HG03139 (cell line): Measurements from ENCODE around the gene PTPRN2.
"Not testable (repeated sequence)": the region's sequence is repeated elsewhere in the genome, so short reads cannot be mapped to it uniquely, and the experiment has no call there.

Experiments used
- ATAC-seq: cut with Tn5 transposase; IDR thresholded peaks from one replicate; pipeline ENCODE4 v1.9.1; 2021; ENCODE audit not compliant: unreplicated experiment

Gene PTPRN2

GRCh38 chr7:158161194-158161593, 426.4 kb downstream of the PTPRN2 start:
- no peak for ATAC-seq

DNA sequence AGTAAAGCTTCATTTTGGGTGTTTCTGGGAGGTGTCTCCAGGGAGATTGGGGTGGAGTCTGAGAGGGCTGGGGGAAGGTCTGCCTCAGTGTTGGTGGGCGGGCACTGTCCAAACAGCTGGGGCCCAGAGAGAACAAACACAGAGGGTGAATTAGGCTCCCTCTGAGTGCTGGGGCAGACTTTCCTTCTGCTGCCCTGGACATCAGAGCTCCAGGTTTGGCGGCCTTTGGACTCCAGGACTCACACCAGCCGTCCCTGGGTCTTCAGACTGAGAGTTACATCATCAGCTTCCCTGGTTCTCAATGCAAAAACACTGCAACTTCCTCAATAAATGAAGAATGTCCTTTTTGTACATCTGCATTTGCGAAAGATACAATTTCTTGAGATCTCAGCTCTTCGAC, 427.4 kb downstream of the PTPRN2 start:
- no peak for ATAC-seq

GRCh38 chr7:158157460-158157859, 430.2 kb downstream of the PTPRN2 start:
- no peak for ATAC-seq

DNA sequence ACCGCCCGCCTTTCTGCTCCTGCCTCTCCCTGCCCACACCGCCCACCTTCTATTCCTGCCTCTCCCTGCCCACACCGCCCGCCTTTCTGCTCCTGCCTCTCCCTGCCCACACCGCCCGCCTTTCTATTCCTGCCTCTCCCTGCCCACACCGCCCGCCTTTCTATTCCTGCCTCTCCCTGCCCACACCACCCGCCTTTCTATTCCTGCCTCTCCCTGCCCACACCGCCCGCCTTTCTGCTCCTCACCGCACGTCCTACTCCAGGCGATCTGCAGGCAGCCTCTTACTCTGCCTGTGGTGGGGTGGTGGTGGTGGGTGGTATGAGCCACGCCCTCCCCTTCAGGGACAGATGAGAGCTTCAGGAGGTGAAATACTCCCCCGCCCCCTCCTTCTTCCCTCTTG, 436.4 kb downstream of the PTPRN2 start:
- ATAC-seq, result not testable (repeated sequence)

DNA sequence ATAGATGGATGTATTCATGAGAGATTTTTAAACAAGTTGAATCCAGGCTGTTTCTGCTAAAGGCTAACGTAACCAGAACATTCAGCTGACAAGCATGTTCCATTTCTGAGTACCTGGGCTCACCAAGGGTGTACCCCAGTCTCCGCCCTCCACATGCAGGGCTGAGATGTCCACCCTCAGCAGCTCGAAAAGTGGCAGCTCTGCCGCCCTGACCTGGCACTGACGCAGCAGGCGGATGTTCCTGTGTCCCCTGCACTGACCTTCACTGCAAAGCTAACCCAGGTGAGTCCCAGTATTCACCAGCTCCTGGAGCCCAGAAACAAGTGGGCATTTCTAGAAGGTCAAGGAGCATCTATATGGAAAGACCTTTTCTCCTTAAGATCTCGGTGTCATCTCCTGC, 437.4 kb downstream of the PTPRN2 start:
- no peak for ATAC-seq

DNA sequence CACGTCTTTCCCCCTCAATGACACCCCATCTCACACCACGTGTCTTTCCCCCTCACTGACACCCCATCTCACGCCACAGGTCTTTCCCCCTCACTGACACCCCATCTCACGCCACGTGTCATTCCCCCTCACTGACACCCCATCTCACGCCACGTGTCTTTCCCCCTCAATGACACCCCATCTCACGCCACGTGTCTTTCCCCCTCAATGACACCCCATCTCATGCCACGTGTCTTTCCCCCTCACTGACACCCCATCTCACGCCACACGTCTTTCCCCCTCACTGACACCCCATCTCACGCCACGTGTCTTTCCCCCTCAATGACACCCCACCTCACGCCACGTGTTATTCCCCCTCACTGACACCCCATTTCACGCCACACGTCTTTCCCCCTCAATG, 440.2 kb downstream of the PTPRN2 start:
- ATAC-seq, result not testable (repeated sequence)

- ATAC-seq, result no peak
Measured at GRCh38 chr7:158145370-158145769, 442.3 kb downstream of the PTPRN2 start.

DNA sequence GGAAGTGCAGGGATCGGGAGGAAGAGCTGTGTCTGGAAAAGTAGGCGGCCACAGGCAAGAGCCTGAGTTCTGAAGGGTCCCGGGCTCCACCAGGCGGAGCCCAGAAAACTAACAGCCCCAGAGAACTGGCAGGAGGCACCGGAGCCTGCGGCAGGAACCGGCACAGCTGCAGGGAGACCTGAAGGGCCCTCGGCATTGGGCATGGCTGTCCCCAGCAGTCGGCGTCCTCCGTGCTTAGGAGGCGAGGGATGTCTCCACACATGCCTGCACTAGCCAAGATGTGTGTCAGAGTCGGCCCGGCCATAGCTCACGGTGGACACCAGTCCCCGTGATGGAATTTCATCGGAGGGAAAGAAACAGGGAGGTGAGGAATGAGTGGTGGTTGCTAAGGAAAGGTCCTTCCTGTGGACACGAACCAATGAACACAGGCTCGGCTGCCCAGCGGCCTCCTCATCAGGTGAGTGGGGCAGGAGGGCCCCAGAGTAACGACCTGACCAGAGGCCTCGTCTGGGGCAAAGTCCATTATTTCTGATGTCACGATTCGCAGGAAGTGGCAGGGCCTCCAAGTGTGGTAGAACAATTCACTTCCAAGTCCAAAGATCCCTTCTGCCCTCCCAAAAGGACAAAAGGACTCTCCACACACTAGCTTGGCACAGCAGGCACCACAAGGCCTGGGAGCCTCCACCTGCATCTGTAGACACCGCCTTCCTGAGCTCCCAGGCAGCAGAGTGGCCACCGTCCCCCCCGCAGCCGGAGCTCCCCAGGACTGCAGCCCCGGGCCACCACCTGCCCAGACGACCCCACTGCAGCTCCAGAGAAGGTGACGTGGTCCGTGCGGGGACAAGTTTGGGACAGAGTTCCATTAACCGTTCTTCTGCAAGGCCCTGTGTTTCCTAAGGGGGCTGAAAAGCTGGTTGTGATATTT, 444.2 kb downstream of the PTPRN2 start:
- ATAC-seq, result no peak

DNA sequence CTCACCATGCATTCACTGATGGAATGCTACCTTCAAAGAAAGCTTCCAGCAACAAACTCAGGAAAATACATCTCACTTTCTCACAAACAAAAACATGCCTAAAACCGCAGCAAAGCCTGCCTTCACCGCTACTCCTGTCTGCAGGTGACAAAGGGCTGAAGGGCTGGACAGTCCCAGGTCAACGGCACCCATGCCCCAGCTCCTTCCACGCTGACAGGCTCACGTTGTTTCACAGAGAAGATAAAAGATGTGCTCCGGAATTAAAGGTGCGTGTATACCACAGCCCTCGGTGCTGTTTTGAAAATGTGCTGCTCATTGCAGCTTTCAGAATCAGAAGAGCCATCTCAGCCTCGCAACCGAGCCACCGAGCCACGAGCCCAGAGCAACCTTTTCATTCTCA, 445.0 kb downstream of the PTPRN2 start:
- no peak for ATAC-seq

DNA sequence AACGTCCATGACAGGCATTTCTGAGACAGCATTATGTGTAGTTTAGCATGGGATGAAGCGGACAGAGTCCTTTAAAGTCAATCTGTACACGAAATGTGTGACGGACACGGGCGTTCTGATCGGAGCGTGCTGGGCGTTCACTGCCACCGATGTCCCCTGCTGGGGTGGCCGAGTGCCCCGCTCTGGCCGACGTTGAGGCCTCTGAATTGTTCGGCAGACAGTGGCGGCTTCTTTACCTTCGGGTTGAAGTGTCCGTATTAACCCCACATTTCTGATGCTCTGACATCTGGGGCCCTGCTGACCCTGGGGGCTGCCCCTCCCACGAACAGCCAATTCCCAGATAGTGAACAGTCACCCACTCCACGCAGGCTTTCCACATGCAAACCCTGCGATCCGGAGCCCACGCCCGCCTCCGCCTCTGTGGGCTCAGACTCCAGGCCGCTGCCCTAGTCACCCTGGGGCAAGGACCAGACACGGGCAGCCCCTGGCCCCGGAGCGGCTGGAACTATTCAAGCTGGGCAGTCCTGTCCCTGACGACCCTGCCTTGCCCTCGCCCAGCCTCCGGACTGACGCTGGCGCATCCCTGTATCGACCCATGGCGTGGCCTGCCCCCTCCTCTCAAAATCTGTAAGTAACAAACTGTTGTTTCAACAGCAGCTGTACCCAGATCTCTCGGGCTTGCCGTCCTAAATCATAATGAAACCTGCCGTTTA, 445.7 kb downstream of the PTPRN2 start:
- ATAC-seq, result no peak

DNA sequence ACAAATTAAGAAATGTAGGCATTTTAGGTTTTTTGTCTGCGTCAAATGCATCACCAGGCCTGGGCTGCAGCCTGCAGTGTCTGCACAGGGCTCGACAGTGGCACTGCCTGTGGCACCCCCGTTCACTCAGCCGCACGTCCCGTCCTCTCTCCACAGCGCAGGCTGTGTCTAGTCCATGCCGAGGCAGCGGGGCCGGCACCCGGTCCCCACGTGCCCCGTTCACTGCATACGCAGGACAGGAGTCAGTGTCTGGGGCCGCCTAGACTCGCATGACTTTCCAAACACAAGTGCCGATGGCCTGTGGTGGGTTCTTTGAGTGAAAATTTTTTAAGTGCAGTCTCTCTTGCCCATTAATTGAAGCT, 446.4 kb downstream of the PTPRN2 start:
- no peak for ATAC-seq

DNA sequence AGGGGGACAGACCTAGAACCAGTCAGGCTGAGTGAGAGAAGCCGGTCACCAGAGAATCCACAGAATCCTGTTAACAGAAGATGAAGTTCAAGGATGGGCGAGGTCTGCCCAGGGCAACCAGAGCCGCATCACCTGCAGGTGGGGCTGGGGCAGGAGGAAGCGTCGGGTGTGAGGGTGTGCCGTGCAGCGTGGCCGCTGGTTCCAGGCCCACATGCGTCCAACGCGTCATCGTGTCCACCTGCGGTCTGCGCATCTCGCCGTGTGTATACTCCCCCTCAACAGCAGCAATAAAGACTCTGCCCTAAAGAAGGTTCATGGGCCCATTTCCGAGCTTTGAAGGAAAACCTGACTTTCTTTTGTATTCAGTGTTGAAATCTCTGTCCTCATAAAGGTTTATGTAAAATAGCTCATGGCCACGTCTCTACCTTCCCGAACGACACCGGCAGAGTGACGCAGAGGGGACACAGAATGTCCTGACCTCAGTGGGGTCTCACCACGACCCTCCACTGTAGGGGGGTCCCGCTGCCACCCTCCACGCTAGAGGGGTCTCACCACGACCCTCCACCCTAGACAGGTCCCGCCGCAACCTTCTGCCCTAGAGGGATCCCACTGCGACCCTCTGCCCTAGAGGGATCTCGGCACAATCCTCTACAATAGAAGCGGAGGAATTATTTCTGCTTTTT, 446.9 kb downstream of the PTPRN2 start:
- no peak for ATAC-seq

DNA sequence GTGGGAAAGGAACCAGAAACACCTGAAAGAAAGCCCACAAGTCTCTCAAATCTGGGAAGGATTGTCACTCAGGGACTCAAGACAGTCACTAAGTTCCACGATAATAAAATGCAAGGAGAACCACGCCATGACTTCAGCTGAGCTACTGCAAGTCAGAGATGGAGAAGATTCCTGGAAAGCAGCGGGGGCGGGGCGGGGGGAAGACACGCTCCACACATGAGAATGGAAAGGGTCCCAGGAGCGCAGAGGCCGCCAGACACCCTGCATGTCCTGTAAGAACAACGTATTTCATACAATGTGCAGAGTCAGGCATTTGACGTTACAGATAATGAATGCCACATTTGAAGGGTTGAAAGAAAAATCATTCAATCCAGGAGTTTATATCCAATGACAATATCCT, 448.1 kb downstream of the PTPRN2 start:
- ATAC-seq, result no peak

- no peak for ATAC-seq
Measured at GRCh38 chr7:158138329-158138597, 449.4 kb downstream of the PTPRN2 start.

GRCh38 chr7:158137516-158138328, 449.9 kb downstream of the PTPRN2 start:
- ATAC-seq, result no peak

DNA sequence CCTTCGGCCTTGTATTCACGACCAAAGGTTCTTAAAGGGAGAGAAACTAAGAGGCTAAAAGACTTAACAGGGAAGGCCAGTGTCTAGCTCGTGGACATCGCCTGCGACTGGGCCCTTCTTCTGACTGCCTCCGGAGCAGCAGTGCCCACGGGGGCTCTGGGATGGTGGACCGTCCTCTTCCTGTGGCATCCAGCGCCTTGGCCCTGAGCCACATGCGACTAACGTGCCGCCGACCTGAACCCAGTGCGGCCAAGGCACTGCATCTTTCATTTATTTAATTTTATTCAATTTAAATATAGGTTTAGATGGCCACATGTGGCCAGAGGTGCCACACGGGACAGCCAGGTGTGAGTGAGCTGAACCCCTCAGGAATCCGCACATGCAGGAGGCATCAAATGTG, 451.7 kb downstream of the PTPRN2 start:
- ATAC-seq, result no peak

DNA sequence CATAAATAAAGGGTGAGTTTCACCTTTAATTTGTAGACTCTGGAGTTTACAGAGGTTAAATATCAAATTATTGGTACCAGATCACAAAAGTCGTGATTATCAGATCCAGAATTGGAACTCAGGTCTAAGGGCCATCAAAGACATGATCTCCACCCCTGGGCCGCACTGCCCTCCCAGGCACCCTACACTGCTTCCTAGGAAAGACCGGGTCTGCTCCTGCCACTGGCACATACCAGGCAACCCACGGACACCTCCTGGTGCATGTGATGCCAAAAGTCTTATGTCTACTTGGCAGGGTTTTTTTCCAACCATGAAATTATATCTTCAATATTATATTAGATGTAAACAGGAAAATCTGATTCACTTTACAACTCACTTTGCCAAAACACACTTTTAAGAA, 452.8 kb downstream of the PTPRN2 start:
- no peak for ATAC-seq

DNA sequence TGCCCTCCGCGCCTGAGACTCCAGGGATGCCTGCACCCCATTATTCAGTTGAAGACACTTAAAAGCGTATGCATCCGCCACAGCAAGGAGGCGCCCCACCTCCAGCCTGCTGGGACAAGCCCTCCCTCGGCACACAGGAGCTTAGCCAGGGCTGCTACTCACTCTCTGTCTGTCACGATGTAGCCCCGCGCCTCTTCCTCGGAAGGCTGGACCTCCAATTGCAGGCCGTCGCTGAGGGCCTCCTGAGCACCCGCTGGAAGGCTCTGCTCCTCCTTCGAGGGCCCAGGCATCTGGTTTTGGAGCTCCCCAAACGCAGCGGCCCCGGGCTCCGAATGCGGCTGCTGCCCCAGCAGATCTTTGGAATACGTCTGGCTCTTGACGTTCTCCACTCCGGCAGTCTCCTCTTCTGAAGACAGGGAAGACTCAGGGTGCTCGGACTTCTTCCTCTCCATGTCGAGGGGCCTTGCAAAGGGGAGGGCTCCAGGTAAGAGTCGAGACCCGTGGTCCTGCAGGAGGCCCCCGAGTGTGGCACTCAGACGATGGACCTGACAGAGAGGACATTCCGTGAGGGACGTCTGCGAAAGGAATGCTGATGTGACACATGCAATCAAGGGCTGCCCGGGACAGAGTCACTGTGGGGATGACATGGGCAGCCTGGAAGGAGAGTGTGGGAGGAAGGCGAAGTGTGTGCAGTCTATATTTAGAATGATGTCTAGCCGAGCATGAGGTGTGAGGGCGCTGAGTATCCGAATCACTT, 453.9 kb downstream of the PTPRN2 start:
- ATAC-seq, result no peak

DNA sequence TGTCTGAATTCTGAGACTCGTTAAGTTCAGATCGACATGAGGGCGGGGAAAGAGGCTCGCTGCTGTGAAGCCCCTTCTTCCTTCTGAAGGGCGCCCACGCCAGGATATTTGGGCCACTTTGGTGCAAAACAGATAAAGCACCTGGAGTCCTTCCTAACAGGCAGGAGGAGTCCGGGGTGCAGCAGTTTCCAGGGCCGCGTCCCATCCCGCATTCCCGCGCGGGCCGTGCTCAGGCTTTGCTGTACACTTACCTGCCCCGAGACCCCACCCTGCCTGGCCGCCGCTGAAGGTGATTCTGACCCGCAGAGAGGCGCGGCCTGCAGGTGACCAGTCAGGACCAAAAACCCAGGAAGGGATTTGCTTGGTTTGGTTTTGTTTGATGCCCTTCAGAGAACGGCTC, 454.6 kb downstream of the PTPRN2 start:
- ATAC-seq, result no peak

GRCh38 chr7:158130023-158130409, 457.6 kb downstream of the PTPRN2 start:
- no peak for ATAC-seq
